ENCODE data around the gene EPHA6.

EPHA6 gene

GRCh38 chr3:96813820-96814650 is at the start of gene EPHA6:
Gene EPHA6 (plus strand): TSS chr3:96814594.
- DNase-seq, result peak; percentile 39

- DNase-seq, result no peak
These were observed 37.6 kb upstream of the EPHA6 start for GRCh38 chr3:96776818-96777217.

DNA sequence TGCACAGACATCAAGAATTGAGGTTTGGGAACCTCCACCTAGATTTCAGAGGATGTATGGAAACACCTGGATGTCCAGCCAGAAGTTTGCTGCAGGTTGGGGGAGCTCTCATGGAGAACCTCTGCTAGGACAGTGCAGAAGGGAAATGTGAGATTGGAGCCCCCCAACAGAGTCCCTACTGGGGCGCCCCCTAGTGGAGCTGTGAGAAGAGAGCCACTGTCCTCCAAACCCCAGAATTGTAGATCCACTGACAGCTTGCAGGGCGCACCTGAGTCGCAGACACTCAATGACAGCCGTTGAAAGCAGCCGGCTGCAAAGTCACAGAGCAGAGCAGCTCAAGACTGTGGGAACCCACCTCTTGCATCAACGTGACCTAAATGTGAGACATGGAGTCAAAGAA is 34.6 kb upstream of the EPHA6 start:
- DNase-seq, result no peak

DNA sequence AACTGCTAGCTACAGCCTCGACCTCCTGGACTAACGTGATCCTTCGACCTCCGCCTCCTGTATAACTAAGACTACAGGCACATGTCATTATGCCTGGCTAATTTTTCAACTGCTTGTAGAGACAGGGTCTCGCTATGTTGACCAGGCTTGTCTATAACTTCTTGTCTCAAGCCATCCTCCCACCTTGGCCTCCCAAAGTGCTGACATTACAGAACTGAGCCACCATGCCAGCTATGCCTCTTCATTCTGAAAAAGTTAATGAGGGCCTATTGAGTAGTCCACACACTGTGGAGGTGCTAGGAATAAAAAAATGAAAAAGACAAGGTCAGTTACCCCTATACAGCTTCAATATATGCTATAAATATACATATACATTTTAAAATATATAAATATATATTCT is 18.3 kb upstream of the EPHA6 start:
- DNase-seq, result no peak

DNA sequence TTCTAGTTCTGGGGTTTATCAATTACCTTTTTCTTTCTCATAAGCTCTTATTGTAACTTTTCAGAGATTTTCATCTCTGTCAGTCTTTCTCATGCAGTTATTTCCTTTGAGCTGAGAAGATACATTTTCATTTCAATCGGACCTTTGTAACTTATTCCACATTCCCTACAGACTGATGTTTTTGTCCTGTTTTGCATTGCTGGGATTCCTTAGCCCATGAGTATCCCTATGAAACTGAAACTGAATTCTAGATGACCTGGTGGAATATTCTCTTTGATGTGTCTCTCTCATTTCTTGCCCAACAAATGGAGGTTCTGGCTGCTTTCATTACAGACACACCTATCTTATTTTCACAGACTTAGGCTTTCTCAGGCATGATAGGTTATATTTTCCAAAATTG is 10.5 kb upstream of the EPHA6 start:
- DNase-seq, result no peak

- DNase-seq, result no peak
These were observed 8.1 kb upstream of the EPHA6 start for GRCh38 chr3:96806341-96806740.

DNA sequence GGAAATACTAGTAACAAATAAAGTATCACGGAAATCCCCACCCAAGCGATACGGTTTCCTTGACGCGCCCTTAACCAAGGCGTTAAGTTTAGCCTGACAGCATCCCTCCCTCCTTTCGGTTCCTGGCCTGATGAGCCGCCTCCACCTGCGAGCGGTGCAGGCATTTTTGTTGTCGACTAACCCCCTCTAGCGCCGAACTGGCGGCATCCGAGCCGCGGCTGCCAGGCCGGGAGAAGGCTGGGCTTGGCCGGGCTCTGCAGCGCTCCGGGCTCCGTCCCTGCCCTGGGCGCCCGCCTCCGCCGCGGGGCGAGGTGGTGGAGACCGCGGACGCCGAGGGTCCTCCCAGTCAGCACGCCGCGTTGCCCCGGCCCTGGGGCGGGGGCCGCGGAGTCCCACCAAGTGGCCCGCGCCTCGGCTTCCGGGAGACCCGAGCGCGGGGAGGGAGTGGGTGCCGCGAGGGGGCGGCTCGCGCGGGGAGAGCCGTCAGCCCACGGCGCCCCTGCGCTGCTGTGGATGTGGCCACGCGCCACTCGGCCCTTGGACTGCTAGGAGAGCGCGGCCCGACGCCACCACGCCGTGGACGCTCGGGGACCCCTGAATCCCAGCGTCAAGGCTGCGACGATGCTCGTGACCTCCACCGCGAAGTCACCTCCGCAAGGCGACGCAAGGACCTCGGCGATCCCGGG is 1.1 kb upstream of the EPHA6 start:
- DNase-seq, result peak; percentile 49

DNA sequence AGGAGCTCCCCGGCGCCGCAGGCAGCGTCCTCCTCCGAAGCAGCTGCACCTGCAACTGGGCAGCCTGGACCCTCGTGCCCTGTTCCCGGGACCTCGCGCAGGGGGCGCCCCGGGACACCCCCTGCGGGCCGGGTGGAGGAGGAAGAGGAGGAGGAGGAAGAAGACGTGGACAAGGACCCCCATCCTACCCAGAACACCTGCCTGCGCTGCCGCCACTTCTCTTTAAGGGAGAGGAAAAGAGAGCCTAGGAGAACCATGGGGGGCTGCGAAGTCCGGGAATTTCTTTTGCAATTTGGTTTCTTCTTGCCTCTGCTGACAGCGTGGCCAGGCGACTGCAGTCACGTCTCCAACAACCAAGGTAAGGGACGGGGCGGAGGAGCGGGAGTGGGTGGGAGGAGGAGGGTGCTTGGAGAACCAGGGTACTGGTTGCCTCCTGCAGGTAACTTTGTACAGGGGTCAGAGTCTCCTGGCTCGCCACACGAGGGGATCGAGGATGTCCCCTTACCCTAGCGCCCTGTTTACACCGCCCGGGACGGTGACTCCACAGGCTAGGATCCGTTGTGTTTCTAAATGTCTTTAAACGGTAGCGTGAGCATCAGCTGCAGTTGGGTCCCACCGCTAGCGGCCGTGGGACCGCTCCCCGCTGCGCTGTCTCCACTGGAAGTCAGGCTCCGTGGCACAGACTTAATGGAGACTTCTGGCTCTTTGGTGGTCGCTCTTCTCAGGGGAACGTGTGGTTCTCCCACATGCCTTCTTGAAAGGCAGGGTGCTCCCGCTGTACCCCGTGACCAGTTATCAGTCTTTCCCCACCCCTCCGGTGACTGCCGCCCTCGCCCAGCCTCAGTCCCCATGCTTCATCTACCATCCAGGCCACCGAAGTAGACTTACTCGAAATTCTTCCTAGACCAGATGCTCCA is 515 bp downstream of the EPHA6 start:
- no peak for DNase-seq

- no peak for DNase-seq
These were observed 16.8 kb downstream of the EPHA6 start for GRCh38 chr3:96831175-96831574.

GRCh38 chr3:96833301-96833700 is 18.9 kb downstream of the EPHA6 start:
- DNase-seq, result no peak

GRCh38 chr3:96836153-96836915 is 21.9 kb downstream of the EPHA6 start:
- no peak for DNase-seq

- peak; percentile 13 for DNase-seq
These were observed 29.3 kb downstream of the EPHA6 start for GRCh38 chr3:96843505-96844203.

- no peak for DNase-seq
These were observed 29.8 kb downstream of the EPHA6 start for GRCh38 chr3:96844204-96844514.

DNA sequence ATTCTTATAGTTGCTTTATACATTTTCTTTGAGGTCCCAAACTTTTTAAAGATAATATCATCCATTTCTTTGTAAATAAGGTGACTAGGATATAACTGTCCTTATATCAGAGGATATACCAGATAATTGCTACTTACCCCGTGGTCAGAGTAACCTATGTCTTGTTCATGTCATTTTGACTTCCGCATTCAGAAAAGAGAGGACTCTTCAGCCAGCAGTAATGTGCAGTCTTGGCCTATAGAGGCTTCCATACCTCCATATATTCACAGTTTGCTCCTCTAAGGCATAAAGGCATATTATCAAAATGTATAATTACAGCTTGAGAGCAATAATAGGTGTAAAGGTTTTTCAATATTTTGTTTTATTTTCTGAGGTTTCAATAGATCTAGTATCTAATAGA is 38.5 kb downstream of the EPHA6 start:
- DNase-seq, result no peak

GRCh38 chr3:96860882-96861281 is 46.5 kb downstream of the EPHA6 start:
- peak; percentile 57 for DNase-seq

DNA sequence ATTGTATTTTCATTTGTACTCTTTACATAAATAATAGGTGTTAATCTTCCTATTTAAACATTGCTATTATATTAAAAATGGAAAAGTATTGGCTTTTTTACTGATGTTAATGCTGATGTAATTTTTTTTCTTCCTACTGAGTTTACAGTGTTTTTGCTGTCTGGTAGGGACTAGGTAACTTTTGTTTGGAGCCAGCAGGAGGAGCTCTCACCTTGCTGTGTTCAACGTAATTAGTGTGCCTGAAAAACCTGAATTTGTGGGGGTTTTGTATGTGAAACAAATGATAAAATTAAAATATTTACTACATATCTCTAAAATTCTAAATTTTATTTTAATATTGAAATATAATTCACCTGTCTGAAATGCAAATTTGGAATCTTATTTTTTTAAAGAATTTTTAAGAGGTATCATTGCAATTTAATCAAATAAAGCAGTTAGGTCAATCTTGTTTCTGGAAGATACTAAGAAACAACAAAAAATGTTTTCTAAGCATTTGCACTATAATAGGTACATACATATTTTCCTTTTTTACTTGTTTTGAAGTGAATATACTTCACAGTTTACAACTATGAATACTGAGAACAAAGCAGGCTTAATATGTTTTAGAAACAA is 48.8 kb downstream of the EPHA6 start:
- DNase-seq, result peak; percentile 29

- DNase-seq, result no peak
These were observed 51.2 kb downstream of the EPHA6 start for GRCh38 chr3:96865605-96866004.

DNA sequence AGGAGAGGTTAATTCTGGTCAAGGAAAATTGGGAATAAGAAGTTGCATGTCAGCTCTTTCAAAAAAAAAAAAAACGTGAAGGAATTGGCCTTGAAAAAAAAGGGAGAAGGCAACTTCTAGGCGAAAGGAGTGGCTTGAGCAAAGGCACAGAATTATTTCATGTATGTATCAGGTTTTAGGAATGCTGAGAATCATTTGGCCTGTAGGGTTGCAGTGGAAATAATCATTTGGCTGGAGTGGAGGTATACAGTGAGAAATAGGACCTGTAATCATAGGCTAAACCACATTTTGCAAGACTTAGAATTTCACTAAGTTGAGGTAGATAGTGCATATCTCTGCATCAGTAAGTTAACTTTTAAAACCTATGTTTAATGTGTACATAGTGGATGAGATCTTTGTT is 54.9 kb downstream of the EPHA6 start:
- no peak for DNase-seq

GRCh38 chr3:96877510-96877909 is 63.1 kb downstream of the EPHA6 start:
- DNase-seq, result no peak

DNA sequence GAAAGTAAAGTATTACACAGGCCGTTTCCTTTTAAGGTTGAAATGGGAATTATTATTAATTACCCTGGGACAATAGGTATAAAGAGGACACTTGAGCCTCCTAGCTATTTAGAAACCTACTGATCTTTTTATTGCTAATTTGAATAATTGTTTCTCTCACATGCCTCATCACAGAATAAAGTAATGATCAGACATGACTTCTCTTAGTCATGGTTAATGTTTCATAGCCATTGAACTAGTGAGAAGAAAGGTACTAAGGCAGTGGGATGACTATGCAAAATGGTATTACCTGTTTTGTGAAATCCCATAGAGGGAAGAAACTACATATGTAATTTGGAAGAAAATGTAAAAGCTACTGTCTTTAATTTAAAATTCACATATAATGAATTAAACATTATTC is 85.6 kb downstream of the EPHA6 start:
- DNase-seq, result no peak

DNA sequence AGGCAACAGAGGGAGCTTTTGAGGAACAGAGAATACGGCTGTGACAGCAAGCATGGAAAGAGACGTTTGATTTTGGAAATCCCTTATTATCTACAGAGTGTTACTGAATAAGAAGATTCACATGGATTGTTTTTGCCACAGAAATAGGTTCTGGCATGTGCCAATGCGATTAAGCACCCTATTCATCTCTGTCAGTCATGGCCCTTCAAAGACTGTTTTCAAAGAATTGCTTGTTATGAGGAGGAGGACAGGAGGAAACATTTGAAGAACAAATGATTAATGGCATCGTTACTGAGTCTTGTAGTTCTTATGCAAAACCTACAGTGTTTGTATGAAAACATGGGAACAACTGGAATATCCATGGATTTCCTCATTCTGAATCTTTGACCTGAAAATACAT is 86.2 kb downstream of the EPHA6 start:
- no peak for DNase-seq

DNA sequence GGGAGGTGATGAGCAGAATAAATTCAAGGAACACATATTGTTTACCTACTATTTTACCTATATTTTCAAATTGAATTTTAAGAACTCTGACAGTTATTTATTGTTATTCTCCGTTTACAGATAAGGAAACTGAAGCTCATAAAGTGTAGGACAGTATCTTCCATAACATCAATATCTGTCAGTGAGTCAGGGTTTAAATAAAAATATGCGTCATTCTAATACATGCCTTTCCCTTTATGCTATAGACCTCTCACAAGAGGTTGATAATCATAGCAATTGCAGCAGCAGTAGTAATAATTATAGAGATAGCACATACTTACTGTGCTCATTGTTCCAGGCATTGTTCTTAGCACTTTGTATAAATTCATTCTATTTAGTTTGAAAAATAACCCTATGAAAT is 101.1 kb downstream of the EPHA6 start:
- peak; percentile 49 for DNase-seq

All from NCI-H2227 treated with DMSO at 0.1 percent for 48 hours (cell line).